HG03457 (cell line): ENCODE measurements around the gene NME7.

Source experiments
- ATAC-seq: cut with Tn5 transposase; IDR thresholded peaks from one replicate; pipeline ENCODE4 v1.9.1; 2021; ENCODE audit warnings: moderate number of reproducible peaks; ENCODE audit not compliant: unreplicated experiment

The NME7 gene

DNA sequence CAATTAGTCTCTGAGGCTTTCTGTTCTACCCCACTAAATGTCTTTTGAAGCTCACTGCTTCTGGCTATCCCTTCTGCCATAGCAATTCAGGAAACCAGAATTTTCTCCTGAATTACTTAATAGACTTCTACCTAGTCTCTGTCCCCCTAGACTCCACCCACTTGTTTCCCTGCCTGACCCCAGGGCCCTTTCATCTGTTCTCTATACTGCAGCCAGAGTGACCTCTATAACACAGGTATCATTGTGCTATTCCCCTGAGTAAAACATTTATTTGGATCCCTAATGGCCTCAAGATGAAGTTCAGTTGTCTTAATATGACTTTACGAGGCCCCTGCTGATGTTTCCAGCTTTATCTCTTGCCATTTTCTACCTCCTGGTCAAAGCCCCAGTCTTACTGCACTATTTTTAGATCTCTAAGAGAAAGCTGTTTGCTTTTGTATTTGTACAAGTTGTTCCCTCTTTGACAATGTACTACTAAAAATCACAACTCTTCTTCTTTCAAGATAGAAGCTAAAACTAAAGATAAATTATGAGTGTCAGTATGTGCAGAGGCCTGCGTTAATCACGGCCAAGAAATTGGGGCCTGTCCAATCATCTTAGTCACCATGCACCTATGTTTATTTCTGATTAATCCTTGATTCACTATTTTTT is 206.6 kb downstream of the NME7 start:
- ATAC-seq = no peak

GRCh38 chr1:169156580-169156979 is 211.0 kb downstream of the NME7 start:
- ATAC-seq = no peak

DNA sequence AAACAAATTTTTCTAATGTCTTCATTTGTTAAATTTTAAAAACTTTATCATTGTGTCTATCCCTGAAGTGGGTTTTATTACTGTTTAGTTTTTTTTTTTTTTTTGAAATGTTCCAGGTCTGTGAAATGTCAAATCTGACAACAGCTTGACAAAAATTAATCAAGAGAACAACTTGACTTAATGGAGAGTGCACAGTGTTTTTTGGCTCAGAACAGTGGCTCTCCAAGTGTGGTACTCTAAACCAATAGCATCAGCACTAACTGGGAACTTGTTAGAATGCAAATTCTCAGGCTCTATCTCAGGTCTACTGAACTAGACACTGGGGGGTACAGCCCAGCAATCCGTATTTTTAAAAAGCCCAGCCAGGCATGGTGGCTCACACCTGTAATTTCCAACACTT is 211.9 kb downstream of the NME7 start:
- ATAC-seq = no peak

- no peak for ATAC-seq
Measured at GRCh38 chr1:169151338-169151837, 216.2 kb downstream of the NME7 start.

DNA sequence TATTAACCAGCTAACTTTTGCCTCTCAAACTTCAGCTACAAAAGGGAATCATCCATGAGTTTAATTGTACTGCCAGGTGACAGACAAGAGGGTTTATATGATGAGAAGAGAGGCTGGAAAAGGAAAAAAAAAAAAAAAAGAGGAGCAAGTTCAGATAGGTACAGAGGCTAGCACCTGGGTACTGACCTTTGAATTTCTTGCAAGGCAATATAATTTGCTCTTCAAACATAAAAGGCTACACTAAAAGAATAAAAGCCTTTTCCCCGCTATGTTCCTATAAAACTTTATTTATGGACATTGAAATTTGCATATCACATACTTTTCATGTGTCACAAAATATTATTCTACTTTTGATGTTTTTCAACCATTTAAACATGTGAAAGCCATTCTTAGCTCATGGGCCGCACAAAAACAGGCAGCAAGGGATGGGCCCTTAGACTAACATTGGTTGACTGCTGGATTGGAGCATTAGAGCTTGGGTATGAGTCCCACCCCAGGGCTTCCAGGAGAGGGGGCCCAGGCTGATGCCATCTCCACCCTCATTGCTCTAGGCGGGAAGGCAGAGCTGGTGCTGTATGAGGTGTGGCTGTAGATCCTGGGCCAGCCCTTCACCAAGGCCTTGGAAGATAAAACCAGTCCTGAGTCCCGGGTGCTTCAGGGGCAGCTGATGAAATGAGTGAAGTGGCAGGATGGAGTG is 216.8 kb downstream of the NME7 start:
- ATAC-seq = no peak

DNA sequence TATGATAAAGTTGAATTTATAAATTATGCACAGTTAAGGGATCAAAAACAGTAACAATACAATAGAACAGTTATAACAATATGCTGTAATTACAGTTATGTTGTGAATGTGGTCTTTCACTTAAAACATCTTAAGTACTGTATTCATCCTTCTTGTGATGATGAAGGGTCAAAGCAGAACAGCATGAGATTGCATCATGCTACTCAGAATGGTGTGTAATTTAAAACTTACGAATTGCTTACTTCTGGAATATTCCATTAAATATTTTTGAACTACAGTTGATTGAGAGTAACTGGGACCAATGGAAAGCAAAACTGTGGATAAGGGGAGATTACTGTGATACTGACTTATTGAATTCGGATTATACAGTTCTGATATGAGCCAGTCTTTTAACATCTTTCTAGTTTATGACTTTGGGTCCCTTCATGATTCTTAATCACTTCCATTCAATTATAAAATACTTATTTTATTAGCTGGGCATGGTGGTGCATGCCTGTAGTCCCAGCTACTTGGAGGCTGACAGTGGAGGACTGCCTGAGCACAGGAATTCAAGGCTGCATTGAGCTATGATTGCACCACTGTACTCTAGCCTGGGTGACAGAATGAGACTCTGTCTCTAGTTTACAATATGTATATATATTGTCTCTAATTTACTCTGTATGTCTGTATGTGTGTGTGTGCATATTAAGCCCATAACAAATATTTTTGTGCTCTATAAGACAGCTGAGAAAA is 217.9 kb downstream of the NME7 start:
- ATAC-seq = no peak

GRCh38 chr1:169148472-169149252 is 218.9 kb downstream of the NME7 start:
- peak; percentile 70 for ATAC-seq

DNA sequence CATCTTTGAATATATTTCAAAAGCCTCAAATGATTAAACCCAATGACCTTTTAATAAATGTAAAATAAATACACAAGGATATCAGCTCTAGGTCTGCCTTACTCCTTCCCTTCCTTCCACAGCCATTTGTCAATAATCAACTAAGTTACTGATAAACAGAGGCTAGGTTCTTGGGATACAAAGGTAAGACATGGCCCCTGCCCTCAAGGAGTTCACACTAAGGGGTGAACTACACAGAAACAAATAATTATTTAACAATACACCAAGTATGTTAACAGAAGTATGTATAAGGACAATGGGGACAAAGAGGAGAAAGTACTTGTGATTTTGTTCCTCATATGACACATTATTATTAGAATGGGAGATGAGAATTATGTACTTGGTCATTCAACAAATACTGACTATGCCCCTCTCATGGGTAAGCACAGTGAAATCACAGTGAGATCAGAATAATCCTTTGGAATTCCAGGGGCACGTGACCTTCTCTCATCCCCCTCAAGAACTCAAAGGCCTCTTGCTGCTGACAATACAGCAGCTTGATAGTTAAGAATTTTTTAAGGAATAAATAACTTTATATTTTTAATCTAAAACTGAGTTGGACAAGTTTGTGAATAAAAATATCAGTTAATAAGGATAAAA is 220.9 kb downstream of the NME7 start:
- no peak for ATAC-seq

- no peak for ATAC-seq
Measured at GRCh38 chr1:169144941-169145626, 222.5 kb downstream of the NME7 start.

GRCh38 chr1:169143984-169144383 is 223.6 kb downstream of the NME7 start:
- ATAC-seq = no peak

DNA sequence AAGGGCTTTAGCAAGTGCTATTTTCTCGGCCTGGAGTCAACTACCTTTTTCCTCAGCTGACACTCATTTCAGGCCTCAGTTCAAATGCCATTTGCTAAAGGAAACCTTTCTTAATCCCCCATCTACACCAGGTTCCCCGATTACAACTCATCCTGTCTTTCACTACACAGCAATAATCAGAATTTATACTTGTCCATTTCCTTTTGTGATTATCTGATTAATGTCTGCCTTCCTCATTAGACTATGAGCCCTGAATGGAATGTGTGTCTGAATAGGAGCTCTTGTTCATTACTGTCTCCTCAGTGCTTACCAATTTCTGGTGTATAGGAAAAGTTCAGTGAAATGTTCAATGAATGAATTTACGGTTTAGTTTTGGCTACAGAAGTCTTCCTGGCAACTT is 224.3 kb downstream of the NME7 start:
- ATAC-seq = no peak

DNA sequence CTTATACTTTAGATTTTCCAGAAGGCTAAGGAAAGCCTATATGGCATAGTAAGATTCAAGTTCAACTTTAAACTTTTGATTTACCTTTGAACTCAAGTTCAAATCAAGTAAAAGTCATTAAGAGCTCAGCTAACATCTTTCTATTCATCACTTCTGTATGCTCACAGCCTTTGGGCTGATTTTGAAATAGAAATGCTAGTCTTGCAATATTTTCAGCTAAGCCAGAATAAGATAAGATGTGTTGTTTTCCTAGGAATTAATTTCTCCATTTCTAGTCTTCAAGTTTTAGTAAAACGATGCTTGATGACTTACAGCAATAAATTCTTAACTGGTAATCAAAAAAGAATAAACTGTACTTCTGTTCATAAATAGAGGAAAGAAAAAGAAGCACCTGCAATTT is 225.5 kb downstream of the NME7 start:
- ATAC-seq = no peak

GRCh38 chr1:169141356-169141755 is 226.2 kb downstream of the NME7 start:
- no peak for ATAC-seq

DNA sequence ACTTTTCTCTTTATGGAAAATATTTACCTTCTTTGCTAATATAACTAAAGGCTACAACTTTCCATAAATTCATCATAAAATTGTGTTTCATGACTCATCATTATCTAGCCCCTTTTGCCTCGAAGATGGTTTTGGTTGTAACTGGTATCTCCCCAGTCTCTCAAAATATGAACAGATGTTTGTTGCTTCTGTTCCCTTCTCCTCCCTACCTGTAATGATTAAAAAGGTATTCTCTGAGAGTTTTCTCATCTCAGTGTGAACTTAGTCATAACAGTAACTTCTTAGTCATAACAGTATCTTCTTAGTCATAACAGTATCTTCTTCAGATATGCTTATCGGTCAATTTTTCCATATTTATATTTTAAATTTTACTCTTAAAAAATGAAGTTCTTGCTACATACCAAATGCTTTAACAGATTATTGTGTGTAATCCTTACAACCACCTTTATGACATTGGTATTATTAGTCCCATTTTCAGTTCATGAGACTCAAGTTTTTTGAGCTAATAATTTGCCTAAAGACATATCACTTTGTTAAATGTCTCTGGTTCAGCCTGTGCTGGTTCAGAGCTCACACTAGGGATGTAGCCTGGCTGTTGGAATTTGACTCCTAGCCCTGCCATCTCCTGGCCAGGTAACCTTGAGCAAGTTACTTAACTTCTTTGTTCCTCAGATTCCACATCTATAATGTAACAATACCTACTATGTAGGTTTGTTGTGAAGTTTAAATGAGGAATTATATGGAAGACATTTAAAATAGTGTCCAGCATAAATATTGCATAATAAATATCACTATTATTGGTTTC is 228.5 kb downstream of the NME7 start:
- peak; percentile 84 for ATAC-seq

GRCh38 chr1:169137357-169137756 is 230.2 kb downstream of the NME7 start:
- ATAC-seq = no peak

- no peak for ATAC-seq
Measured at GRCh38 chr1:169133801-169134502, 233.6 kb downstream of the NME7 start.

DNA sequence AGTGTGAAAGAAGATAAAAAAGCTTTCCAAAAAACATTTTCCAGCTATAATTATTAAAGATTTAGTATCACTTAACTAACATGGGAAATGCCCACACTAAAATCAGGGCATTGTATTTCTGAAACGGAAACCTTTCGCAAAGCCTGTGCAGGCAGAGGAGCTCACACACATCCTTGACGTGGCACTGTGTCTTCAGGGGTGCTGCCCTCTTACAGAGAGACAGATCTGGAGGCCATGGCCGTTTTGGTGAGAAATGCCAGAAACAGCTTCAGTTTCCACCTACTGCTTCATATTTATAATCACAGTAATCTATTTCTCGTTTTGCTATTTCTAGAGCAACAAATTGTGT is 234.4 kb downstream of the NME7 start:
- no peak for ATAC-seq

DNA sequence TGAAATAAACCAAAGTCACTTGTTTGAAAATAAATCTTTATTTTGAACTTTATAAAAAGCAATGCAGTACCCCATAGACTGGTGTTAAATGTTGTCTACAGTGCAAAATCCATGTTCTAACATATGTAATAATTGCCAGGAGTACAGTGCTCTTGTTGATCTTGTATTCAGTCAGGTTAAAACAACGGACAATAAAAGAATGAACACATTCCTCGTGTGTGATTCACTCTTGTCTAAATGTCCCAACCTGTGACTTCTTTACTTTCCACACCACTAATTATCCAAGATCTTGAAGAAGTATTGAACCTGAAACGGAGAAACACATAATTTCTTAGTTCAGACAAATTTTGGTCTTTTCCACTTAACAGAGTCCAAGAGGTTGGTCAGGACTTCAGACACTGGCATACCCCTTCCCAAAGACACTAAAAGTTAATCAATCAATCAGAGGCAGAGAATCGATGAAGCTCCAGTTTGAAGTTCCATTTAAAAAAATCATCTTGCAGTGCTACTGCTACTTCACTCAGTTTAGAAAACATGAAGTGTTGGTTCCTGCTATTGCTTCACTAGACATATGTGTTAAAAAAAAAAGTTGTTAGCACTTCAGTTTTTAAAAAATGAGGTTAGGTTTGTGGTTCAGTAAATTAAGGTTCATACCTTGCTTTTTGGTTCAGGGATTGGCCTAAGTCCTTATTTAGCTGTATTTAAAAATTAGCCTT is 234.9 kb downstream of the NME7 start:
- ATAC-seq = no peak
